Measurements from ENCODE around the gene KIAA1191. TPM values are rescaled to one million over a fixed set of nuclear protein-coding genes. Genes with fewer than 3 reads are reported as not detected.
A peak's percentile ranks its signal among the peaks of the same experiment; 100 is the strongest.

Gene KIAA1191
- total RNA-seq, 5 donors from 2014 or later (not counting 1 experiment from before 2014, with no cell fraction given): 66.4 to 79.3 (median 72.8) TPM

GRCh38 chr5:176350416-176350815 lies 11.1 kb downstream of the KIAA1191 start:
- Mint-ChIP-seq H3K27me3 (no peaks in the 10 kb centered on the region), H3K36me3 (peaks cover 62% of the 10 kb centered on the region), H3K4me1 (peaks cover 19 to 28% (median 21%) of the 10 kb centered on the region in 3 donors), H3K27ac (peak overlapping the region in 1 of 2 donors; percentile 4), H3K4me3 (no peak overlapping the region), H3K9me3 (no peaks in the 10 kb centered on the region)
- peaks cover 10 to 89% of the 10 kb centered on the region in 2 donors for H3K36me3 ChIP-seq (ENCODE audit: control insufficient read depth in 2 of 2, extremely low read depth in 1 of 2, insufficient read depth in 1 of 2, low read length in 1 of 2)
- H3K4me3 ChIP-seq (ENCODE audit: control insufficient read depth in 1 of 2, extremely low read depth in 1 of 2, low read length in 1 of 2): no peak overlapping the region
- H3K27me3 ChIP-seq (replicated peaks in 1 of 2; ENCODE audit: control insufficient read depth in 2 of 2, extremely low read depth in 1 of 2, insufficient read depth in 2 of 2, low read length in 1 of 2): no peaks in the 10 kb centered on the region
- no peak overlapping the region for H3K27ac ChIP-seq (ENCODE audit: low read length)
- ChIA-PET POLR2A (no interaction called here), CTCF (no interaction called here)
- peaks cover 0 to 4% of the 10 kb centered on the region in 2 experiments for H3K4me1 ChIP-seq (ENCODE audit: control insufficient read depth in 1 of 2, extremely low read depth in 1 of 2, insufficient read depth in 2 of 2, low read length in 2 of 2)
- no peak for DNase-seq
- WGBS (ENCODE audit: insufficient coverage): 96% methylated on average over 4 of the region's 8 CpGs
- no peaks in the 10 kb centered on the region for H3K9me3 ChIP-seq
- no peak for ATAC-seq (replicated peaks in 1 of 4)

- H3K4me3 ChIP-seq (ENCODE audit: control insufficient read depth in 1 of 2, extremely low read depth in 1 of 2, low read length in 1 of 2): no peak overlapping the region
- no CpG with 5 or more reads among the region's 2 CpGs for WGBS (ENCODE audit: insufficient coverage)
- no peaks in the 10 kb centered on the region for H3K4me1 ChIP-seq (ENCODE audit: control insufficient read depth in 1 of 2, extremely low read depth in 1 of 2, insufficient read depth in 2 of 2, low read length in 2 of 2)
- no peak for ATAC-seq (replicated peaks in 1 of 4)
- no peaks in the 10 kb centered on the region for H3K9me3 Mint-ChIP-seq
- peak overlapping the region; percentile 53 to 56 for H3K27ac Mint-ChIP-seq
- H3K9me3 ChIP-seq: no peaks in the 10 kb centered on the region
- peaks cover 0 to 49% of the 10 kb centered on the region in 2 donors for H3K36me3 ChIP-seq (ENCODE audit: control insufficient read depth in 2 of 2, extremely low read depth in 1 of 2, insufficient read depth in 1 of 2, low read length in 1 of 2)
- no peaks in the 10 kb centered on the region for H3K4me1 Mint-ChIP-seq
- DNase-seq: no peak
- H3K36me3 Mint-ChIP-seq: peaks cover 26% of the 10 kb centered on the region
- no peak overlapping the region for H3K27ac ChIP-seq (ENCODE audit: low read length)
- POLR2A ChIA-PET: no interaction called here
- no peaks in the 10 kb centered on the region for H3K27me3 ChIP-seq (replicated peaks in 1 of 2; ENCODE audit: control insufficient read depth in 2 of 2, extremely low read depth in 1 of 2, insufficient read depth in 2 of 2, low read length in 1 of 2)
- CTCF ChIA-PET: no interaction called here
- H3K27me3 Mint-ChIP-seq: no peaks in the 10 kb centered on the region
- H3K4me3 Mint-ChIP-seq: no peak overlapping the region
These were observed 18.7 kb downstream of the KIAA1191 start for GRCh38 chr5:176342766-176343458.

GRCh38 chr5:176342158-176342483 lies 19.4 kb downstream of the KIAA1191 start:
- no peaks in the 10 kb centered on the region for H3K9me3 ChIP-seq
- no peak overlapping the region for H3K4me3 Mint-ChIP-seq
- 100% methylated on average over 1 of the region's 1 CpG for WGBS (ENCODE audit: insufficient coverage)
- peak overlapping the region; percentile 13 to 53 for H3K27ac Mint-ChIP-seq
- no peak overlapping the region for H3K27ac ChIP-seq (ENCODE audit: low read length)
- POLR2A ChIA-PET: interaction anchor here in 1 of 2 donors (0.5 kb wide), 1 partner anchor 20 kb away, joined by 3 read pairs; no protein-coding TSS in a partner anchor
- CTCF ChIA-PET: no interaction called here
- no peaks in the 10 kb centered on the region for H3K27me3 Mint-ChIP-seq
- no peaks in the 10 kb centered on the region for H3K9me3 Mint-ChIP-seq
- peaks cover 2 to 49% of the 10 kb centered on the region in 2 donors for H3K36me3 ChIP-seq (ENCODE audit: control insufficient read depth in 2 of 2, extremely low read depth in 1 of 2, insufficient read depth in 1 of 2, low read length in 1 of 2)
- H3K4me1 Mint-ChIP-seq: no peaks in the 10 kb centered on the region
- no peak for ATAC-seq (replicated peaks in 1 of 4)
- no peaks in the 10 kb centered on the region for H3K4me1 ChIP-seq (ENCODE audit: control insufficient read depth in 1 of 2, extremely low read depth in 1 of 2, insufficient read depth in 2 of 2, low read length in 2 of 2)
- no peak overlapping the region for H3K4me3 ChIP-seq (ENCODE audit: control insufficient read depth in 1 of 2, extremely low read depth in 1 of 2, low read length in 1 of 2)
- DNase-seq: no peak
- H3K27me3 ChIP-seq (replicated peaks in 1 of 2; ENCODE audit: control insufficient read depth in 2 of 2, extremely low read depth in 1 of 2, insufficient read depth in 2 of 2, low read length in 1 of 2): no peaks in the 10 kb centered on the region
- peaks cover 26% of the 10 kb centered on the region for H3K36me3 Mint-ChIP-seq

- peak overlapping the region; percentile 13 to 59 for H3K27ac Mint-ChIP-seq
- Histone ChIP-seq H3K36me3 (ENCODE audit: control insufficient read depth in 2 of 2, extremely low read depth in 1 of 2, insufficient read depth in 1 of 2, low read length in 1 of 2) (peaks cover 2 to 49% of the 10 kb centered on the region in 2 donors), H3K27me3 (replicated peaks in 1 of 2; ENCODE audit: control insufficient read depth in 2 of 2, extremely low read depth in 1 of 2, insufficient read depth in 2 of 2, low read length in 1 of 2) (no peaks in the 10 kb centered on the region), H3K4me3 (ENCODE audit: control insufficient read depth in 1 of 2, extremely low read depth in 1 of 2, low read length in 1 of 2) (no peak overlapping the region), H3K4me1 (ENCODE audit: control insufficient read depth in 1 of 2, extremely low read depth in 1 of 2, insufficient read depth in 2 of 2, low read length in 2 of 2) (no peaks in the 10 kb centered on the region), H3K9me3 (no peaks in the 10 kb centered on the region), H3K27ac (ENCODE audit: low read length) (no peak overlapping the region)
- H3K9me3 Mint-ChIP-seq: no peaks in the 10 kb centered on the region
- H3K4me3 Mint-ChIP-seq: no peak overlapping the region
- ChIA-PET POLR2A (interaction anchor here in 1 of 2 donors (0.5 kb wide), 2 partner anchors 20 to 142 kb away, joined by 3 read pairs; no protein-coding TSS in a partner anchor), CTCF (no interaction called here)
- 95% methylated on average over 2 of the region's 2 CpGs for WGBS (ENCODE audit: insufficient coverage)
- no peak for ATAC-seq (replicated peaks in 1 of 4)
- peaks cover 31% of the 10 kb centered on the region for H3K36me3 Mint-ChIP-seq
- DNase-seq: no peak
- no peaks in the 10 kb centered on the region for H3K27me3 Mint-ChIP-seq
- H3K4me1 Mint-ChIP-seq: no peaks in the 10 kb centered on the region
These were observed 20.0 kb downstream of the KIAA1191 start for GRCh38 chr5:176341325-176342157.

- H3K27me3 Mint-ChIP-seq: no peaks in the 10 kb centered on the region
- Histone ChIP-seq H3K4me3 (ENCODE audit: control insufficient read depth in 1 of 2, extremely low read depth in 1 of 2, low read length in 1 of 2) (no peak overlapping the region), H3K9me3 (no peaks in the 10 kb centered on the region), H3K27me3 (replicated peaks in 1 of 2; ENCODE audit: control insufficient read depth in 2 of 2, extremely low read depth in 1 of 2, insufficient read depth in 2 of 2, low read length in 1 of 2) (no peaks in the 10 kb centered on the region), H3K27ac (ENCODE audit: low read length) (no peak overlapping the region), H3K36me3 (ENCODE audit: control insufficient read depth in 2 of 2, extremely low read depth in 1 of 2, insufficient read depth in 1 of 2, low read length in 1 of 2) (peaks cover 2 to 29% of the 10 kb centered on the region in 2 donors), H3K4me1 (ENCODE audit: control insufficient read depth in 1 of 2, extremely low read depth in 1 of 2, insufficient read depth in 2 of 2, low read length in 2 of 2) (no peaks in the 10 kb centered on the region)
- POLR2A ChIA-PET: interaction anchor here in 1 of 2 donors (0.6 kb wide), 1 partner anchor 9 kb away, joined by 3 read pairs; no protein-coding TSS in a partner anchor
- peaks cover 33% of the 10 kb centered on the region for H3K36me3 Mint-ChIP-seq
- no peak for DNase-seq
- WGBS (ENCODE audit: insufficient coverage): no CpG with 5 or more reads among the region's 5 CpGs
- H3K27ac Mint-ChIP-seq: no peak overlapping the region
- CTCF ChIA-PET: interaction anchor here in 1 of 2 donors (0.7 kb wide), 1 partner anchor 12 kb away, joined by 3 read pairs; no protein-coding TSS in a partner anchor
- ATAC-seq (replicated peaks in 1 of 4): no peak
- H3K4me1 Mint-ChIP-seq: no peaks in the 10 kb centered on the region
- H3K9me3 Mint-ChIP-seq: peaks cover 0 to 3% (median 0%) of the 10 kb centered on the region in 3 donors
- no peak overlapping the region for H3K4me3 Mint-ChIP-seq
These were observed 22.3 kb downstream of the KIAA1191 start for GRCh38 chr5:176339304-176339703.

GRCh38 chr5:176337913-176338312 lies 23.7 kb downstream of the KIAA1191 start:
- no peak overlapping the region for H3K4me3 Mint-ChIP-seq
- WGBS (ENCODE audit: insufficient coverage): no CpG with 5 or more reads among the region's 1 CpG

More at GRCh38 chr5:176337913-176338312, 23.7 kb downstream of the KIAA1191 start:
- POLR2A ChIA-PET: no interaction called here
- H3K36me3 ChIP-seq (ENCODE audit: control insufficient read depth in 2 of 2, extremely low read depth in 1 of 2, insufficient read depth in 1 of 2, low read length in 1 of 2): peaks cover 2 to 27% of the 10 kb centered on the region in 2 donors
- Mint-ChIP-seq H3K4me1 (no peaks in the 10 kb centered on the region), H3K27ac (no peak overlapping the region), H3K27me3 (no peaks in the 10 kb centered on the region), H3K36me3 (peaks cover 41% of the 10 kb centered on the region), H3K9me3 (peaks cover 6 to 10% (median 7%) of the 10 kb centered on the region in 3 donors)
- H3K4me3 ChIP-seq (ENCODE audit: control insufficient read depth in 1 of 2, extremely low read depth in 1 of 2, low read length in 1 of 2): no peak overlapping the region
- no peaks in the 10 kb centered on the region for H3K4me1 ChIP-seq (ENCODE audit: control insufficient read depth in 1 of 2, extremely low read depth in 1 of 2, insufficient read depth in 2 of 2, low read length in 2 of 2)
- CTCF ChIA-PET: no interaction called here
- ATAC-seq (replicated peaks in 1 of 4) (no peak), DNase-seq (no peak)
- H3K27ac ChIP-seq (ENCODE audit: low read length): no peak overlapping the region
- H3K9me3 ChIP-seq: peaks cover 4% of the 10 kb centered on the region
- no peaks in the 10 kb centered on the region for H3K27me3 ChIP-seq (replicated peaks in 1 of 2; ENCODE audit: control insufficient read depth in 2 of 2, extremely low read depth in 1 of 2, insufficient read depth in 2 of 2, low read length in 1 of 2)

Data from T-cell (primary cell).